ENCODE results near the gene CLNS1A. TPM values are rescaled to one million over a fixed set of nuclear protein-coding genes. Genes with fewer than 3 reads are reported as not detected.
A peak's percentile ranks its signal among the peaks of the same experiment; 100 is the strongest.

The CLNS1A gene
- total and polyA plus RNA-seq, 9 of the 15 experiments (the other 6 are each of a cell fraction or from before 2014, with no cell fraction given), result 146 to 472 (median 345) TPM

DNA sequence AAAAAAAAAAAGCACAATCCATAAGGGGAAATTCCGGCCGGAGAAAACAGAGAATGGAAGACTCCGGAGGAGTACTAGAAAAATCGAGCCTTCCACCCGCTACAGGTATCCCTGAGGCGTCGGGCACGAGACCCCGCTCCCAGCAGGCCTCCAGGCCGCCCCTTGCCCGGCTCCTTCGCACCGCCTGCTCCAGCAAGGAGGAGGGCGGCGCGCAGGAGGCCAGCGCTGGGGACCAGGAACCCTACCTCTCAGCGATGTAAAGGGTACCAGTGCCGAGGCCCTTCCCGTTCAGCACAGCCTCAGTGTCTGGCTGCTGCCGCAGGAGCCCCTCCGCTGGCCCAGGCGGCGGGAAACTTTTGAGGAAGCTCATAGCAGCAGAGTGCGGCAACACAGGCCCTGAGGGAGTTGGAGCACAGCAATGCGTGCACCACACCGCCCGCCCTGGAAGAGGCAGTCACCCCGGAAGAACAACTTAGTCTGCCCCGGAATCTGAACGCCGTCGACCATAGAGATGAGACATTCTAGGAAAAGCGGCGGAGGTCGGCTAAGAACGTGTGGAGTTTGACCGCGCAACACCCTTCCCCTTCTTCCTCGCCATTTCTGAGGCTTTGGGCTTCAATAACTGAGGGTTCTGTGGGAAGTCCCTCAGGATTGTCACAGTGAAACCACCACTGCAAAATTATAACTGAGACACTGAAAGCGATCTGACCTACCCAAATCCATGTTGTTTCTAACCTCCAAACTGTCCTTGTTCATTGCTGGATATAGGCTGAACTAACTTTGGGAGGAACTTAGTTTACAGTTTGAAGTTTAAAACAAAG lies at the start of gene CLNS1A (continued):
- TF ChIP-seq NR1H2 (CRISPR knock-in tag; IDR thresholded peaks at IDR 0.05) (no peak), ZNF561 (CRISPR knock-in tag; conservative IDR thresholded peaks at IDR 0.05) (no peak), BRD4 (IDR thresholded peaks at IDR 0.05) (peak; percentile 29; the same call in 1 of the 2 replicates), SOX6 (IDR thresholded peaks at IDR 0.05) (peak; percentile 55; the same call in 1 of the 2 replicates), ARHGAP35 (IDR thresholded peaks at IDR 0.05; ENCODE audit: partially characterized antibody) (no peak), NCOA6 (IDR thresholded peaks at IDR 0.05) (no peak), JUND (IDR thresholded peaks at IDR 0.05; ENCODE audit: borderline replicate concordance, low read depth, low read length) (peak; percentile 77), JUND (tag; IDR thresholded peaks at IDR 0.05; ENCODE audit: borderline replicate concordance, low read depth, low read length) (no peak; the same call in 1 of the 3 replicates), ZFPM2 (CRISPR knock-in tag; IDR thresholded peaks at IDR 0.05) (0 out of 2 replicates have a peak, but pooled peaks have one; percentile 31), MCM5 (IDR thresholded peaks at IDR 0.05; ENCODE audit: low read depth) (no peak), TCF7L2 (IDR thresholded peaks at IDR 0.05; ENCODE audit: low read depth, low read length) (no peak), SMARCC2 (IDR thresholded peaks at IDR 0.05; ENCODE audit: low read depth) (no peak), ZNF830 (CRISPR knock-in tag; IDR thresholded peaks at IDR 0.05) (no peak), ZNF274 (IDR thresholded peaks at IDR 0.05; ENCODE audit: borderline replicate concordance, low read depth, low read length) (no peak), HSF4 (CRISPR knock-in tag; IDR thresholded peaks at IDR 0.05; ENCODE audit: borderline replicate concordance) (no peak), HNRNPH1 (optimal IDR thresholded peaks at IDR 0.05; ENCODE audit: low read depth, low read length) (no peak), ZNF668 (CRISPR knock-in tag; IDR thresholded peaks at IDR 0.05) (no peak), GTF2A2 (tag; IDR thresholded peaks at IDR 0.05) (no peak), NFIC (IDR thresholded peaks at IDR 0.05) (peak; percentile 15; the same call in 1 of the 2 replicates)
- TF ChIP-seq, protein P1, sequence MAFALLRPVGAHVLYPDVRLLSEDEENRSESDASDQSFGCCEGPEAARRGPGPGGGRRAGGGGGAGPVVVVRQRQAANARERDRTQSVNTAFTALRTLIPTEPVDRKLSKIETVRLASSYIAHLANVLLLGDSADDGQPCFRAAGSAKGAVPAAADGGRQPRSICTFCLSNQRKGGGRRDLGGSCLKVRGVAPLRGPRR (CRISPR knock-in tag; IDR thresholded peaks at IDR 0.05), result no peak
- TF ChIP-seq, protein P2, sequence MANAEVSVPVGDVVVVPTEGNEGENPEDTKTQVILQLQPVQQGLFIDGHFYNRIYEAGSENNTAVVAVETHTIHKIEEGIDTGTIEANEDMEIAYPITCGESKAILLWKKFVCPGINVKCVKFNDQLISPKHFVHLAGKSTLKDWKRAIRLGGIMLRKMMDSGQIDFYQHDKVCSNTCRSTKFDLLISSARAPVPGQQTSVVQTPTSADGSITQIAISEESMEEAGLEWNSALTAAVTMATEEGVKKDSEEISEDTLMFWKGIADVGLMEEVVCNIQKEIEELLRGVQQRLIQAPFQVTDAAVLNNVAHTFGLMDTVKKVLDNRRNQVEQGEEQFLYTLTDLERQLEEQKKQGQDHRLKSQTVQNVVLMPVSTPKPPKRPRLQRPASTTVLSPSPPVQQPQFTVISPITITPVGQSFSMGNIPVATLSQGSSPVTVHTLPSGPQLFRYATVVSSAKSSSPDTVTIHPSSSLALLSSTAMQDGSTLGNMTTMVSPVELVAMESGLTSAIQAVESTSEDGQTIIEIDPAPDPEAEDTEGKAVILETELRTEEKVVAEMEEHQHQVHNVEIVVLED (CRISPR knock-in tag; IDR thresholded peaks at IDR 0.05), result 0 out of 2 replicates have a peak, but pooled peaks have one; percentile 19
- TF ChIP-seq, protein P3, sequence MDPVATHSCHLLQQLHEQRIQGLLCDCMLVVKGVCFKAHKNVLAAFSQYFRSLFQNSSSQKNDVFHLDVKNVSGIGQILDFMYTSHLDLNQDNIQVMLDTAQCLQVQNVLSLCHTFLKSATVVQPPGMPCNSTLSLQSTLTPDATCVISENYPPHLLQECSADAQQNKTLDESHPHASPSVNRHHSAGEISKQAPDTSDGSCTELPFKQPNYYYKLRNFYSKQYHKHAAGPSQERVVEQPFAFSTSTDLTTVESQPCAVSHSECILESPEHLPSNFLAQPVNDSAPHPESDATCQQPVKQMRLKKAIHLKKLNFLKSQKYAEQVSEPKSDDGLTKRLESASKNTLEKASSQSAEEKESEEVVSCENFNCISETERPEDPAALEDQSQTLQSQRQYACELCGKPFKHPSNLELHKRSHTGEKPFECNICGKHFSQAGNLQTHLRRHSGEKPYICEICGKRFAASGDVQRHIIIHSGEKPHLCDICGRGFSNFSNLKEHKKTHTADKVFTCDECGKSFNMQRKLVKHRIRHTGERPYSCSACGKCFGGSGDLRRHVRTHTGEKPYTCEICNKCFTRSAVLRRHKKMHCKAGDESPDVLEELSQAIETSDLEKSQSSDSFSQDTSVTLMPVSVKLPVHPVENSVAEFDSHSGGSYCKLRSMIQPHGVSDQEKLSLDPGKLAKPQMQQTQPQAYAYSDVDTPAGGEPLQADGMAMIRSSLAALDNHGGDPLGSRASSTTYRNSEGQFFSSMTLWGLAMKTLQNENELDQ (CRISPR knock-in tag; IDR thresholded peaks at IDR 0.05; ENCODE audit: borderline replicate concordance), result 0 out of 2 replicates have a peak, but pooled peaks have one; percentile 22
- TF ChIP-seq, protein P4, sequence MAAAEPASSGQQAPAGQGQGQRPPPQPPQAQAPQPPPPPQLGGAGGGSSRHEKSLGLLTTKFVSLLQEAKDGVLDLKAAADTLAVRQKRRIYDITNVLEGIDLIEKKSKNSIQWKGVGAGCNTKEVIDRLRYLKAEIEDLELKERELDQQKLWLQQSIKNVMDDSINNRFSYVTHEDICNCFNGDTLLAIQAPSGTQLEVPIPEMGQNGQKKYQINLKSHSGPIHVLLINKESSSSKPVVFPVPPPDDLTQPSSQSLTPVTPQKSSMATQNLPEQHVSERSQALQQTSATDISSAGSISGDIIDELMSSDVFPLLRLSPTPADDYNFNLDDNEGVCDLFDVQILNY (CRISPR knock-in tag; IDR thresholded peaks at IDR 0.05), result no peak
- TF ChIP-seq, protein P5, sequence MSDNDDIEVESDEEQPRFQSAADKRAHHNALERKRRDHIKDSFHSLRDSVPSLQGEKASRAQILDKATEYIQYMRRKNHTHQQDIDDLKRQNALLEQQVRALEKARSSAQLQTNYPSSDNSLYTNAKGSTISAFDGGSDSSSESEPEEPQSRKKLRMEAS (CRISPR knock-in tag; IDR thresholded peaks at IDR 0.05), result peak; percentile 68; the same call in 1 of the 2 replicates

All from K562 (cell line).